ENCODE data around the gene HBM.
"Not testable (repeated sequence)": the region's sequence is repeated elsewhere in the genome, so short reads cannot be mapped to it uniquely, and the experiment has no call there.

The HBM gene

DNA sequence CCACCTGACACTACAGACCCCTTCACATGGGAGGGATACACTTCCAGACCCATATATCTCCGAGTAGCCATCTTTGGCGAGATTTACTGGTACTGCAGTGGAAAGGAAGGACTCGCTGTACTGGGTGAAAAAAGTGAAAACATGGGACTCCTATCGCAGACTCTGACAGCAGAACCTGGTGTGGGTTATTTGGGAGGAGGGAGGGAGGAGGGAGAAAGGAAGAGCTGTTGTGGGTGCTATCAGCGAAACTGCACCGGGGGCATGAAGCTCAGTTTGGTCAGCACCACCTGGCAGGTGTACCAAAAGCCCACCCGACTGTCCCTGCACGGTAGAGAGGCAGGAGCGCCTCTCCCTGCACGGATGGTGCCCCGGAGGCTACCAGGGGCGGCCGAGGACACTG, 19.4 kb downstream of the HBM start:
- no peak for DNase-seq (ENCODE audit: low read depth in 2 of 2)

DNA sequence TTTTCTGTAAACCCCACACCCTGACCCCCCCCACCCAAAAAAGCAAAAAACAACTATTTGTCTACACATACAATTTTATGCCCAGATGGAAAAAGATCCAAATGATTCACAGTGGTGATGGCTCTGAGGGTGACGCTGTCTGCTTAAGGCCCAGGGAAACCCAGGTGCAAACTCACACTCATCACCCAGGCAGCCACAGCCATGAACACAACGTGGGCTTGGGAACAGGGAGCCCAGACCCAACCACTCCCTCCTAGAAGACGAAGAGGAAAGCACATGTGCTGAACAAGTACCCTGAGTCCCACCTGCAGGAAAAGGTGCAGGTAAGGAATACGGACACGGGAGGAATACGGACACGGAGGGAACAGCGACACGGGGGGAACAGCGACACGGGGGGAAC, 19.9 kb downstream of the HBM start:
- no peak for DNase-seq (ENCODE audit: low read depth in 2 of 2)

DNA sequence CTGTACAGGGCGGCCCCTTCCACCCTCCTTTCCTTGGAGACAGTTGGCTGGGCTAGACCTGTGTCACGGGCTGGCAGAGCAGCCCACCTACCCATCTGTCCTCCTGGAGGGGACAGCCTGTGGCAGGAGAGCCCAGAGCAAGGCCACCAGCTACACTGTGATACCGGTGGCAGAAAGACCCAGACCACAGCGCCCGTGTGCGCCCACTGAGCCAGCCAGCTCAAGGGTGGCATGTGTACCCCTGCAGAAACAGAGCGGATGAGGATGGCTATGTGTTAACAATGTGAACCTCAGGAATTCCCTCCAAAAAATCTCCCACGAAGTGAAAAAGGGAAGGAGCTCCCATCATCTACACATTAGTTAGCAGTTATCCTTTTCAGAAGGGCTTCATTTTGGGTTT, 21.6 kb downstream of the HBM start:
- DNase-seq (ENCODE audit: low read depth in 2 of 2), result no peak

DNA sequence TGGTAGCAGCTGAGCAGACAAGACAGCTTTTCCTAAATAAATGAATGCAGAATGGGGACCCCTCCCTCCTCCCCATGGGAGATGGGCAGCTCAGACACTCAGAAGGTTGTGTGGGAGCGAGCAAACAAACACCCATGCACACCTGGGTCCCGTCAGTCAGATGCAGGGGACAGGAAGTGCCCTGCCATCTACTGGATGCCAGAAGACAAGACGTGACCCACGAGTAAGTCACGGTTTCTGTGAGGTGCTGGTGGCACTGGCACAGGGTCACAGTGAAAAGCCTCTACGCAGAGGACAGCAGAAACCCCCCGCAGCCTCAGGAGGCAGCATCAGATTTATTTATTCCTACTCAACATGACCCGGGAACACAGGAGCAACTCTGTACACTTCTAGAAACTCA, 22.9 kb downstream of the HBM start:
- DNase-seq (ENCODE audit: low read depth in 2 of 2), result no peak

DNA sequence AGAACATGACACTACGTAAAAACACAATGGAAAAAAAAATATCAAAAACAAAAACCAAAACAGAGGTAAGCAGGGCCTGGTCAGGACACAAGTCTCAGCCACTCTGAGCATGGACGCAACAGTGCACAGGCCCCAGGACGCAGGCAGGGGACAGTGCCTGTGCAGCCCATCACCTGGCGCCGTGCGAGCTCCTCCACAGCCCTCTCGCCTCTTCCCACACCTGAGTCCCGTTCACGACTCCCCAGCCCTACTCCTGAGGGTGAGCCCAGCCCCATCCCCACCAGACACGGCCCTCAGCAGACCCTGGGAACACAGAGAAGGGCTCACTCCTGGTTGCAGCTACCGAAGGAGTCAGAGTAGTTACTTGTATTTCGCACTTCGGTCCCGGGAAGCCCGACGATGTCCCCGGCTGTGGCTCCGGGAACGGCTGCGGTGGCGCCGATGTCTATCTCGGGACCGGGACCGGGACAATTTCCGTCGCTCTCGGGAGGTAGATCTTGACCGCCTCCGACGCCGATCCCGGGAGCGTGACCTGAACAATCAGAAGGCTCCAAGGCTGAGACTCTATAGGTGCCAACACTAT, 23.9 kb downstream of the HBM start:
- DNase-seq (ENCODE audit: low read depth in 2 of 2), result no peak

DNA sequence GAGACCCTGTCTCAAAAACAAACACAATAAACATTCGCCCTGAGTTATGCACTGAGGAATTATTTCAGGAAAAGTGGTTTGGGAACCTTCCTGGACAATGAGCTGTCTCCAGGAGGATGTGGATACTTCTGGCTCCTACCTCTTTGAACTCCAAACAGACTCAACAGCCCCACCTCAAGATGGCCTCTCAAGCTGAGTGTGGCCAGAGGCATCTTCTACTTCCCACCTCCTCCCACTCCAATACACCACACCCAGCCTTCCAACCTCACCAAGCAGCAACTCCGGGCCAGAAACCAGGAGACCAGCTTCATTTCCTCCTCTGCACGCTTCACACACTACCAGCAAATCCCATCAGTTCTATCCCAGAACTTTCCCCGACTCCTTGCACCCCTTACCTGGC, 26.1 kb downstream of the HBM start:
- no peak for DNase-seq (ENCODE audit: low read depth in 2 of 2)

- no peak for DNase-seq (ENCODE audit: low read depth in 2 of 2)
Observed at GRCh38 chr16:192686-193085, 26.9 kb downstream of the HBM start.

DNA sequence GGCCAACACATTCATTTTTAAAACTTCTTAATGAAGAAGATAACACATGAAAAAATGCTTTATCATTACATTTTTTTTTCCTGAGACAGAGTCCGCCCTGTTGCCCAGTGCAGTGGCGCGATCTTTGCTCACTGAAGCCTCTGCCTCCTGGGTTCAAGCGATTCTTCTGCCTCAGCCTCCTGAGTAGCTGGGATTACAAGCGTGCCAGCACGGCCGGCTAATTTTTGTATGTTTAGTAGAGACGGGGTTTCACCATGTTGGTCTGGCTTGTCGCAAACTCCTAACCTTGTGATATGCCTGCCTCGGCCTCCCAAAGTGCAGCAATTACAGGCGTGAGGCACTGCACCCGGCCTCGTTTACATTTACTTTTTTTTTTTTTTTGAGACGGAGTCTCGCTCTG, 27.7 kb downstream of the HBM start:
- no peak for DNase-seq (ENCODE audit: low read depth in 2 of 2)

DNA sequence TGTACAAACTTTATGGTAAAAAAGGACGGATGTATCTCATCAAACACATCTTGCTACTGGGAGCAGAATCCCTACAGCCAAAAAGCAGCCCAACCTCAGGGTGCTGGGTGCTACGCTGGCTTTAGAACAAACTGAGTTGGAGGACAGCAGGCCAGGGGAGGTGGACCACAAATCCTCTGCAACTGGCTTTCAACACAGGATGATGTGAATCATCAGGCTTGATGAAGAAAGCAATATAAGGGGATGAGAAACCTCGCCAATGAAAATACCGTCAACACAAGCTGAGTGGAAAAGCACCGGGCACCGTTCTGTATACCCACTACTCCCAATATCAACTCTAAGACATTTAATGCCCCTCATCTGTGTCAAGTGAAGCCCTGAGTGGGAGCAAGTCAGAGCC, 28.7 kb downstream of the HBM start:
- no peak for DNase-seq (ENCODE audit: low read depth in 2 of 2)

DNA sequence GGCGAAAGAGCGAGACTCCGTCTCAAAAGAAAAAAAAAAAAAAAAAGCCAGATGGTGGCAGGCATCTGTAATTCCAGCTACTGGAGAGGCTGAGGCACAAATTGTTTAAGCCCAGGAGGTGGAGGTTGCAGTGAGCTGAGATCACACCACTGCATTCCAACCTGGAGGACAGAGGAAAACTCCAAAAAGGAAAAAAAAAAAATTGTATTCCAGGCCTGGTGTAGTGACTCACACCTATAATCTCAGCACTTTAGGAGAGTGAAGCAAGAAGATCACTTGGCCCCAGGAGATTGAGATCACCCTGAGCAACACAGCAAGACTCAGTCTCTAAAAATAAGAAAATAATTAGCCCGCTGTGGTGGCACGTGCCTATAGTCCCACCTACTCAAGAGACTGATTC, 34.6 kb downstream of the HBM start:
- no peak for DNase-seq (ENCODE audit: low read depth in 2 of 2)

DNA sequence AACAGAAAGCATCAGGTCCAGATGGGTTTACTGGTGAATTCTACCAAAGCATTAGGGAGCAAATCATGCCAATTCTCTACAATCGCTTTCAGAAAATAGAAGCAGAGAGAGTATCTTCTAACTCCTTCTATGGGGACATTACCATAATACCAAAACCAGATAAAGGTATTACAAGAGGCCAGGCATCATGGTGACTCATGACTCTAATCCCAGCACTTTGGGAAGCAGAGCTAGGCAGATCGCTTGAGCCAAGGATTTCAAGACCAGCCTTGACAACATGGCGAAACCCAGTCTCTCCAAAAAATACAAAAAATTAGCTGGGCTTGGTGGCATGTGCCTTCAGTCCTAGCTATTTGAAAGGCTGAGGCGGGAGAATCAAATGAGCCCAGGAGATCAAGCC, 37.5 kb downstream of the HBM start:
- no peak for DNase-seq (ENCODE audit: low read depth in 2 of 2)

GRCh38 chr16:204046-204445, 38.3 kb downstream of the HBM start:
- not testable (repeated sequence) for DNase-seq (ENCODE audit: low read depth in 2 of 2)

- not testable (repeated sequence) for DNase-seq (ENCODE audit: low read depth in 2 of 2)
Observed at GRCh38 chr16:209359-209758, 43.6 kb downstream of the HBM start.

GRCh38 chr16:211631-212180, 45.9 kb downstream of the HBM start:
- DNase-seq (ENCODE audit: low read depth in 2 of 2), result not testable (repeated sequence)

GRCh38 chr16:212999-213398, 47.2 kb downstream of the HBM start:
- no peak for DNase-seq (ENCODE audit: low read depth in 2 of 2)
